HL-60 (cell line): ENCODE measurements around the gene TRAM2.

Experiments used
- CTCF ChIP-seq: IDR thresholded peaks from one replicate; pipeline ENCODE4 v1.5.1; 2011; ENCODE audit warnings: low read length, control low read depth, inconsistent platforms; ENCODE audit not compliant: insufficient read depth
- GABPA ChIP-seq: IDR thresholded peaks from 2 replicates; pipeline ENCODE4 v1.6.1; 2012; ENCODE audit warnings: low read depth
- POLR2AphosphoS5 ChIP-seq: IDR thresholded peaks from 2 replicates; pipeline ENCODE4 v1.6.1; 2012; ENCODE audit warnings: low read depth
- REST ChIP-seq: IDR thresholded peaks from 2 replicates; pipeline ENCODE4 v1.6.1; 2012; ENCODE audit warnings: low read depth; ENCODE audit not compliant: insufficient replicate concordance
- SPI1 ChIP-seq: IDR thresholded peaks from 2 replicates; pipeline ENCODE4 v1.6.1; 2012; ENCODE audit warnings: low read depth, mild to moderate bottlenecking, borderline replicate concordance

- TF ChIP-seq CTCF = no peak
- TF ChIP-seq POLR2AphosphoS5 = no peak
- no peak for TF ChIP-seq GABPA
- no peak for TF ChIP-seq REST
- TF ChIP-seq SPI1 = no peak
Measured at GRCh38 chr6:52564856-52565255, 12.0 kb downstream of the TRAM2 start.
